Measurements from ENCODE around the gene LSAMP.

DNA sequence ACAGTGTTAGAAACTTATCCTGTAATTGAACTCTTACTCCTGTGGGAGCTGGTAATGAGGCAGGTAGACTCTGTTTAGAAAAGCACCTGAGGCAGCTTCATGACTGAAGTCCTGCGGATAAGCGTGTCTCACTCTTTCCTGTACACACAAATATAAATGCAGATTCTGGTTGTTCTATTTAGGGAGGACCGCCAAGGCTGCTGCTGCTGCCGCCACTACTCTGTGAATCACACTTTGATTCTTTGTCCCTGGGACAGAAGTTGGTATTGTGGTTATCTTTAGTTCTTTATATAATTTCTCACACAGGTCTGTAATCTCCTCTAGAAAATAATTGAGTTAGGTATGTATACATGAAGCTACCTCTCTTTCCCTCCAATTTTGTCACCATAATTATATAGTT lies 3.6 kb downstream of the LSAMP start:
- TF ChIP-seq, protein P1, sequence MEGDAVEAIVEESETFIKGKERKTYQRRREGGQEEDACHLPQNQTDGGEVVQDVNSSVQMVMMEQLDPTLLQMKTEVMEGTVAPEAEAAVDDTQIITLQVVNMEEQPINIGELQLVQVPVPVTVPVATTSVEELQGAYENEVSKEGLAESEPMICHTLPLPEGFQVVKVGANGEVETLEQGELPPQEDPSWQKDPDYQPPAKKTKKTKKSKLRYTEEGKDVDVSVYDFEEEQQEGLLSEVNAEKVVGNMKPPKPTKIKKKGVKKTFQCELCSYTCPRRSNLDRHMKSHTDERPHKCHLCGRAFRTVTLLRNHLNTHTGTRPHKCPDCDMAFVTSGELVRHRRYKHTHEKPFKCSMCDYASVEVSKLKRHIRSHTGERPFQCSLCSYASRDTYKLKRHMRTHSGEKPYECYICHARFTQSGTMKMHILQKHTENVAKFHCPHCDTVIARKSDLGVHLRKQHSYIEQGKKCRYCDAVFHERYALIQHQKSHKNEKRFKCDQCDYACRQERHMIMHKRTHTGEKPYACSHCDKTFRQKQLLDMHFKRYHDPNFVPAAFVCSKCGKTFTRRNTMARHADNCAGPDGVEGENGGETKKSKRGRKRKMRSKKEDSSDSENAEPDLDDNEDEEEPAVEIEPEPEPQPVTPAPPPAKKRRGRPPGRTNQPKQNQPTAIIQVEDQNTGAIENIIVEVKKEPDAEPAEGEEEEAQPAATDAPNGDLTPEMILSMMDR (IDR thresholded peaks at IDR 0.05), result no peak
- TF ChIP-seq POLR2AphosphoS5 (IDR thresholded peaks at IDR 0.05) (no peak), POLR2A (IDR thresholded peaks at IDR 0.05; ENCODE audit: low read depth) (no peak)

All from esophagus muscularis mucosa (tissue), 3 donors.